Panc1 (cell line): Measurements from ENCODE around the gene FREM2. TPM values are rescaled to one million over a fixed set of nuclear protein-coding genes. Genes with fewer than 3 reads are reported as not detected.

Experiments used
- ATAC-seq: fragments of 200-7000 bp; cut with Tn5 transposase; 2 replicates; pipeline ENCODE4 v1.9.1; 2020; ENCODE audit warnings: mild to moderate bottlenecking, moderate library complexity
- BruUV-seq: library from RNA; stranded (reverse); fragments of 400-500 nt; replicated peaks from 2 replicates; lab custom pipeline; 2021; lab: Mats Ljungman, UMichigan
- CTCF ChIA-PET: fragments of 300-600 bp; sonication (Branson Sonifier 250); formaldehyde crosslinking; loops from one replicate; lab custom pipeline; 2022; ENCODE audit warnings: antibody characterized with exemption; lab: Charles Lee
- POLR2A ChIA-PET: fragments of 300-600 bp; sonication (Branson Sonifier 250); formaldehyde crosslinking; loops from one replicate; lab custom pipeline; 2022; ENCODE audit warnings: antibody characterized with exemption; lab: Charles Lee
- DNase-seq: peaks from one replicate; pipeline ENCODE4 v3.0.0-alpha.2; 2010; ENCODE audit warnings: low read depth, low spot score
- H3K27ac ChIP-seq: 2 replicates; pipeline ENCODE4 v1.5.1; 2011; ENCODE audit warnings: mild to moderate bottlenecking, low read length, inconsistent platforms
- H3K27me3 ChIP-seq: fragments of 200-500 bp; sonication (Bioruptor generic); 2 replicates; pipeline ENCODE4 v1.6.0; 2014; ENCODE audit warnings: low read length, inconsistent platforms; ENCODE audit not compliant: control insufficient read depth, insufficient read depth
- H3K36me3 ChIP-seq: fragments of 200-500 bp; sonication (Bioruptor generic); 2 replicates; pipeline ENCODE4 v1.5.1; 2014; ENCODE audit warnings: inconsistent platforms, mild to moderate bottlenecking, low read length, moderate library complexity; ENCODE audit not compliant: control insufficient read depth, insufficient read depth
- H3K4me1 ChIP-seq: 2 replicates; pipeline ENCODE4 v1.5.1; 2011; ENCODE audit warnings: inconsistent platforms, mild to moderate bottlenecking, low read length, moderate library complexity; ENCODE audit not compliant: control insufficient read depth, insufficient read depth
- H3K4me3 ChIP-seq, 2 experiments: 2 replicates each; pipeline ENCODE4 v1.5.1; 2011 to 2012; ENCODE audit warnings: low read depth in 2 of 2, low read length in 2 of 2, mild to moderate bottlenecking in 2 of 2, inconsistent platforms in 1 of 2, moderate library complexity in 1 of 2
- H3K9me3 ChIP-seq: fragments of 200-500 bp; sonication (Bioruptor generic); 2 replicates; pipeline ENCODE4 v1.5.1; 2014; ENCODE audit warnings: low read depth, mild to moderate bottlenecking, inconsistent platforms, low read length, moderate library complexity; ENCODE audit not compliant: control insufficient read depth, insufficient read depth
- CTCF ChIP-seq: fragments of 450-650 bp; IDR thresholded peaks from 2 replicates; pipeline ENCODE4 v1.5.1; 2017; ENCODE audit warnings: mild to moderate bottlenecking
- POLR2AphosphoS5 ChIP-seq: IDR thresholded peaks from 2 replicates; pipeline ENCODE4 v1.6.1; 2012; ENCODE audit warnings: mild to moderate bottlenecking, low read depth, low read length, moderate library complexity
- REST ChIP-seq, 2 experiments: IDR thresholded peaks; 2 replicates each; pipeline ENCODE4 v1.6.1; 2011 to 2012; ENCODE audit warnings: low read depth in 2 of 2, control low read depth in 1 of 2, low read length in 1 of 2, mild to moderate bottlenecking in 1 of 2, moderate library complexity in 1 of 2; ENCODE audit not compliant: insufficient read depth in 1 of 2
- SIN3A ChIP-seq: IDR thresholded peaks from 2 replicates; pipeline ENCODE4 v1.6.1; 2012; ENCODE audit warnings: low read depth, mild to moderate bottlenecking, low read length, moderate library complexity, borderline replicate concordance; ENCODE audit not compliant: insufficient read depth
- TCF7L2 ChIP-seq: IDR thresholded peaks from 2 replicates; pipeline ENCODE4 v1.6.1; 2011; ENCODE audit warnings: mild to moderate bottlenecking, low read depth, low read length, inconsistent platforms
- in situ Hi-C: cut with HindIII; loops from 2 replicates; pipeline ENCODE4 v1.10.0; 2016; ENCODE audit warnings: low sequenced_read_pairs, low pct_unique_long_range_greater_than_20kb
- intact Hi-C: fragments of 100-400 bp; cut with micrococcal nuclease; formaldehyde crosslinking; loops from one replicate; pipeline ENCODE4 v1.10.0; 2022; ENCODE audit not compliant: unreplicated experiment
- total RNA-seq: library from RNA; stranded (reverse); gene quantifications from one replicate; pipeline ENCODE4 v1.2.1, GENCODE V29; 2021; ENCODE audit not compliant: unreplicated experiment

FREM2 gene
- total RNA-seq, 1 experiment from 2014 or later = 0.15 TPM

GRCh38 chr13:38848360-38848759 lies 161.5 kb downstream of the FREM2 start:
- DNase-seq (no peak), ATAC-seq (no peak)
- no TSS peak for BruUV-seq
- intact Hi-C loops = no loop called here
- POLR2A ChIA-PET = no interaction called here
- no peak overlapping the region for H3K27ac ChIP-seq
- in situ Hi-C loops = no loop called here
- TF ChIP-seq CTCF (no peak), POLR2AphosphoS5 (no peak), TCF7L2 (no peak), SIN3A (no peak), REST (IDR thresholded peaks at IDR 0.05; ENCODE audit: insufficient read depth in 1 of 2, low read depth in 2 of 2, low read length in 1 of 2) (no peak)
- H3K9me3 ChIP-seq = no peaks in the 10 kb centered on the region
- no peaks in the 10 kb centered on the region for H3K36me3 ChIP-seq
- H3K27me3 ChIP-seq = no peaks in the 10 kb centered on the region
- H3K4me3 ChIP-seq = no peak overlapping the region
- CTCF ChIA-PET = interaction anchor here (0.6 kb wide), 1 partner anchor 1080 kb away, joined by 3 read pairs; no protein-coding TSS in a partner anchor
- no peaks in the 10 kb centered on the region for H3K4me1 ChIP-seq

GRCh38 chr13:38849315-38849714 lies 162.4 kb downstream of the FREM2 start:
- DNase-seq (no peak), ATAC-seq (no peak)
- H3K36me3 ChIP-seq = no peaks in the 10 kb centered on the region
- no peak overlapping the region for H3K4me3 ChIP-seq
- H3K9me3 ChIP-seq = no peaks in the 10 kb centered on the region
- intact Hi-C loops (no loop called here), in situ Hi-C loops (no loop called here)
- ChIA-PET POLR2A (interaction anchor here (0.6 kb wide), 1 partner anchor 27 kb away, joined by 10 read pairs; no protein-coding TSS in a partner anchor), CTCF (no interaction called here)
- TF ChIP-seq SIN3A (no peak), POLR2AphosphoS5 (no peak), REST (IDR thresholded peaks at IDR 0.05; ENCODE audit: insufficient read depth in 1 of 2, low read depth in 2 of 2, low read length in 1 of 2) (no peak), CTCF (no peak), TCF7L2 (no peak)
- no peaks in the 10 kb centered on the region for H3K4me1 ChIP-seq
- no TSS peak for BruUV-seq
- no peak overlapping the region for H3K27ac ChIP-seq
- no peaks in the 10 kb centered on the region for H3K27me3 ChIP-seq
